HG03159 (cell line): ENCODE results near the gene INPP5B.
A peak's percentile ranks its signal among the peaks of the same experiment; 100 is the strongest.
"Not testable (repeated sequence)": the region's sequence is repeated elsewhere in the genome, so short reads cannot be mapped to it uniquely, and the experiment has no call there.

Source experiments
- ATAC-seq: cut with Tn5 transposase; IDR thresholded peaks from one replicate; pipeline ENCODE4 v1.9.1; 2021; ENCODE audit warnings: mild to moderate bottlenecking, moderate library complexity; ENCODE audit not compliant: unreplicated experiment

The INPP5B gene

GRCh38 chr1:37948841-37949240 is 2.0 kb upstream of the INPP5B start:
- ATAC-seq: no peak

DNA sequence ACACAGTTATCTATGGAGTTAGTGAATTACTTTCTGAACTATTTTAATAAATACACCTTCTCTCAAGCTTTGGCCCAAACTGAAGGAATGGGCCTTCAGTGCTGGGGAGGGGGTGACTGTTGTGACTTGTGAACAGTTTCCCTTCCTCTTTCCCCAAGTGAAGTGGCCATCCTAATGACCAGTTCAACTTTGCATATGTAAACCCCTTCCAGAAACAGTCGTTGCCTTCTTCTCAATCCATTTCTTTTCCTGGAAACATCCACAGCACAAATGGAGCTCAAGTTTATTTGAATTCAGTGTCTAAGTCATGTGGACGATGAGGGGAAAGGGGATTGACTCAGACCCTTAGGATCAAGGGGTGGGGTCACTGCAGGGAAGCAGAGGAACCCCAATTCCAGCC is 1.3 kb upstream of the INPP5B start:
- no peak for ATAC-seq

GRCh38 chr1:37947364-37947763 is 511 bp upstream of the INPP5B start:
- ATAC-seq: no peak

- peak; percentile 25 for ATAC-seq
Observed at GRCh38 chr1:37945743-37946702, 830 bp downstream of the INPP5B start.

GRCh38 chr1:37945251-37945650 is 1.6 kb downstream of the INPP5B start:
- ATAC-seq: no peak

GRCh38 chr1:37944816-37945215 is 2.0 kb downstream of the INPP5B start:
- ATAC-seq: no peak

DNA sequence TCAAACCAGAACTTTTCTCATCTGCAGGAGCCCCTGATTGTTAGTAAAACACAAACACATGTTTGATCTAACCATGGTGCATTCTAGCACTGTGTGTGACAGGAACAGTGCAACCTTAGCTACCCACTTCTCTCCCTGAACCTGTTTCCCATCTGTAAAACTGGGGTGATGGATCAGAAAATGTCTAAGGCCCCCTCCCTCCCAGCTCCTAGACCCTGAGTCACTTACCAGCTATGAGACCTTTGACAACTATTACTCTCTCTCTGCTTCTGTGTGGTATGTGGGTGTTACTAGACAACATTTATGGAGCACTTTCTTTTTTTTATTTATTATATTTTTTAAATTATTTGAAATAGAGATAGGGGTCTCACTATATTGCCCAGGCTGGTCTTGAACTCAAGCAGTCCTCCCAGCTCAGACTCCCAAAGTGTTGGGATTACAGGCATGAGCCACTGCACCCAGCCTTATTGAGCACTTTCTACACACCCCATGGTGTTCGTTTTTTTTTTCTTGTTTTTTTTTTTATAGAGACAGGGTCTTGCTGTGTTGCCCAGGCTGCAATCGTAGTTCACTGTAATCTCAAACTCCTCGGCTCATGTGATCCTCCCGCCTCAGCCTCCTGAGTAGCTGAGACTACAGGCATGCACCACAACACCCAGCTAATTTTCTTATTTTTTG is 2.6 kb downstream of the INPP5B start:
- no peak for ATAC-seq

- no peak for ATAC-seq
Observed at GRCh38 chr1:37940299-37940947, 6.4 kb downstream of the INPP5B start.

DNA sequence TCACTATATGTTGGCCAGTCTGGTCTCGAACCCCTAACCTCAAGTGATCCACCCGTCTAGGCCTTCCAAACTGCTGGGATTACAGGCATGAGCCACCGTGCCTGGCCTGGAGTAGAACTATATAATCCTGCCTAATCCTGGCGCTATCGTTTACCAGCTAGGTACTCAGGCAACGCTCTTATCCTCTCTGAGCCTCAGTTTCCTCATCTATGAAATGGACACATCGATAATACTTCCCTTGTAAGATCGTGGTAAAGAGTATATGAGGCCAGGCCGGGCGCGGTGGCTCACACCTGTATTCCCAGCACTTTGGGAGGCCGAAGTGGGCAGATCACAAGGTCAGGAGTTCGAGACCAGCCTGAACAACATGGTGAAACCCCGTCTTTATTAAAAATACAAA is 10.1 kb downstream of the INPP5B start:
- ATAC-seq: not testable (repeated sequence)

- no peak for ATAC-seq
Observed at GRCh38 chr1:37932759-37933158, 14.1 kb downstream of the INPP5B start.

- peak; percentile 95 for ATAC-seq
Observed at GRCh38 chr1:37931361-37932158, 15.3 kb downstream of the INPP5B start.

GRCh38 chr1:37931102-37931360 is 15.8 kb downstream of the INPP5B start:
- no peak for ATAC-seq

GRCh38 chr1:37930246-37931101 is 16.4 kb downstream of the INPP5B start:
- ATAC-seq: no peak

- ATAC-seq: peak; percentile 46
Observed at GRCh38 chr1:37926038-37926924, 20.6 kb downstream of the INPP5B start.

DNA sequence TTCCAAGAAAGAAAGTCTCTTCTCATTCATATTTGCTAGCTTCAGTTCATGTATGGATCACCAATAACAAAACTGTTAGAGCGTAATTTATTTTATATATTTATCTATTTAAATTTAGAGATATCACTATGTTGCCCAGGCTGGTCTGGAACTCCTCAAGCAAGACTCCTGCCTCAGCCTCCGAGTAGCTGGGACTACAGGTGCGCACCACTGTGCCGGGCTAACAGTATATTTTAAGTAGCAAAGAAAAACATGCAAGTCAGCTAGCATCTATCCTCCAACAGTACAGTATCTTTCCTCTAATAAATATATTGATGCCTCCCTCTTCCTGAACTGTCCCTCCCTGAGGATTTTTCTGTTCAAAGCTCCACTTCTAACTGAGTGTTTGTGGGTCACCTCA is 21.5 kb downstream of the INPP5B start:
- no peak for ATAC-seq

DNA sequence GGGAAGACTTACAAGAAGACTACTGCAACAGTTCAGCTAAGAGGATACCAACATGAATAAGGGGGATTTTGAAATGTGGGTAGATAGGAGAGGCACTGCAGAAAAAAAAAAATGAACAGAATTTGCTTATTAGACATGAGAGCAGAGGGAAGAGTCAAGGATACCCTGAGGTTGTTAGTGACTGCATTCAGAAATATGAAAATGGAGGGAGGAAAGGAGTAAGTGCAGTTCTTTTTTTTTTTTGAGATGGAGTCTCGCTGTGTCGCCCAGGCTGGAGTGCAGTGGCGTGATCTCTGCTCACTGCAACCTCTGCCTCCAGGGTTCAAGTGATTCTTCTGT is 23.3 kb downstream of the INPP5B start:
- no peak for ATAC-seq

- peak; percentile 42 for ATAC-seq
Observed at GRCh38 chr1:37922767-37923550, 23.9 kb downstream of the INPP5B start.

GRCh38 chr1:37919277-37919676 is 27.6 kb downstream of the INPP5B start:
- ATAC-seq: no peak
